HepG2 (cell line): ENCODE results near the gene PHKB. TPM values are rescaled to one million over a fixed set of nuclear protein-coding genes. Genes with fewer than 3 reads are reported as not detected.
A peak's percentile ranks its signal among the peaks of the same experiment; 100 is the strongest.

Experiments used
- BHLHE40 ChIP-seq: IDR thresholded peaks from 2 replicates; pipeline ENCODE4 v1.6.1; 2011; ENCODE audit warnings: low read length, improper control_type of control experiment
- CSRNP1 ChIP-seq: sonication (generic); formaldehyde crosslinking; IDR thresholded peaks from 2 replicates; pipeline ENCODE4 v1.8.1; 2023; ENCODE audit warnings: mild to moderate bottlenecking, missing genetic modification reagents
- GLI4 ChIP-seq: sonication (generic); formaldehyde crosslinking; IDR thresholded peaks from 2 replicates; pipeline ENCODE4 v1.5.1; 2020; ENCODE audit warnings: missing genetic modification reagents, mild to moderate bottlenecking, moderate library complexity, borderline replicate concordance
- KIAA2018 ChIP-seq: sonication (generic); formaldehyde crosslinking; IDR thresholded peaks from 2 replicates; pipeline ENCODE4 v1.5.0; 2020; ENCODE audit warnings: mild to moderate bottlenecking, missing genetic modification reagents, borderline replicate concordance
- PLSCR1 ChIP-seq: sonication (generic); formaldehyde crosslinking; IDR thresholded peaks from 2 replicates; pipeline ENCODE4 v1.5.0; 2020; ENCODE audit warnings: missing genetic modification reagents, mild to moderate bottlenecking, borderline replicate concordance
- PREB ChIP-seq: sonication (generic); formaldehyde crosslinking; IDR thresholded peaks from 2 replicates; pipeline ENCODE4 v1.4.0; 2020; ENCODE audit warnings: missing genetic modification reagents
- REPIN1 ChIP-seq: sonication (generic); formaldehyde crosslinking; IDR thresholded peaks from 2 replicates; pipeline ENCODE4 v1.8.0; 2022; ENCODE audit warnings: missing genetic modification reagents, low read depth, mild to moderate bottlenecking, borderline replicate concordance
- TERF1 ChIP-seq: sonication (generic); formaldehyde crosslinking; IDR thresholded peaks from 2 replicates; pipeline ENCODE4 v1.8.0; 2022; ENCODE audit warnings: mild to moderate bottlenecking, missing genetic modification reagents, moderate library complexity
- ZNF556 ChIP-seq: sonication (generic); formaldehyde crosslinking; IDR thresholded peaks from 2 replicates; pipeline ENCODE4 v1.4.0; 2020; ENCODE audit warnings: mild to moderate bottlenecking, missing genetic modification reagents, borderline replicate concordance
- ZNF614 ChIP-seq: IDR thresholded peaks from 2 replicates; pipeline ENCODE4 v1.6.1; 2018; ENCODE audit warnings: missing biosample characterization, missing genetic modification reagents, inconsistent platforms, borderline replicate concordance
- ZSCAN31 ChIP-seq: sonication (generic); formaldehyde crosslinking; IDR thresholded peaks from 2 replicates; pipeline ENCODE4 v1.5.0; 2020; ENCODE audit warnings: low read depth, mild to moderate bottlenecking, missing genetic modification reagents
- polyA plus RNA-seq, 8 experiments: library from polyadenylated mRNA; depleted of rRNA in 3 of 8; stranded (reverse) in 7 of 8; unstranded in 1 of 8; fragments of >200 nt; fragmentation: Illumina TruSeq in 4 of 8; extraction: Trizol in 4 of 8; gene quantifications; 2 replicates each; pipeline versions ENCODE4 v1.2.1 to v1.2.3, GENCODE V29; 2011 to 2016; ENCODE audit warnings: low read depth in 4 of 8, missing spikeins in 1 of 8, mixed read lengths in 1 of 8; ENCODE audit not compliant: insufficient read depth in 1 of 8
- total RNA-seq, 5 experiments: library from RNA; depleted of rRNA; stranded (reverse); fragments of >200 nt; fragmentation: Illumina TruSeq; extraction: Trizol; gene quantifications; 2 replicates each; pipeline ENCODE4 v1.2.3, GENCODE V29; 2016; ENCODE audit warnings: low read depth in 1 of 5
- TF ChIP-seq, protein P1 (sequence below): sonication (generic); formaldehyde crosslinking; IDR thresholded peaks from 2 replicates; pipeline ENCODE4 v1.5.1; 2020; ENCODE audit warnings: mild to moderate bottlenecking, missing genetic modification reagents

Gene PHKB
- total and polyA plus RNA-seq, 2 of the 13 experiments (the other 11 are each of a cell fraction or from before 2014, with no cell fraction given) = 66.0 to 80.8 TPM

GRCh38 chr16:47475786-47476185 is 14.7 kb downstream of the PHKB start (continued):
- TF ChIP-seq PLSCR1 = no peak
- no peak for TF ChIP-seq CSRNP1 (CRISPR knock-in tag)
- TF ChIP-seq BHLHE40 = peak; percentile 78
- TF ChIP-seq, protein P1, sequence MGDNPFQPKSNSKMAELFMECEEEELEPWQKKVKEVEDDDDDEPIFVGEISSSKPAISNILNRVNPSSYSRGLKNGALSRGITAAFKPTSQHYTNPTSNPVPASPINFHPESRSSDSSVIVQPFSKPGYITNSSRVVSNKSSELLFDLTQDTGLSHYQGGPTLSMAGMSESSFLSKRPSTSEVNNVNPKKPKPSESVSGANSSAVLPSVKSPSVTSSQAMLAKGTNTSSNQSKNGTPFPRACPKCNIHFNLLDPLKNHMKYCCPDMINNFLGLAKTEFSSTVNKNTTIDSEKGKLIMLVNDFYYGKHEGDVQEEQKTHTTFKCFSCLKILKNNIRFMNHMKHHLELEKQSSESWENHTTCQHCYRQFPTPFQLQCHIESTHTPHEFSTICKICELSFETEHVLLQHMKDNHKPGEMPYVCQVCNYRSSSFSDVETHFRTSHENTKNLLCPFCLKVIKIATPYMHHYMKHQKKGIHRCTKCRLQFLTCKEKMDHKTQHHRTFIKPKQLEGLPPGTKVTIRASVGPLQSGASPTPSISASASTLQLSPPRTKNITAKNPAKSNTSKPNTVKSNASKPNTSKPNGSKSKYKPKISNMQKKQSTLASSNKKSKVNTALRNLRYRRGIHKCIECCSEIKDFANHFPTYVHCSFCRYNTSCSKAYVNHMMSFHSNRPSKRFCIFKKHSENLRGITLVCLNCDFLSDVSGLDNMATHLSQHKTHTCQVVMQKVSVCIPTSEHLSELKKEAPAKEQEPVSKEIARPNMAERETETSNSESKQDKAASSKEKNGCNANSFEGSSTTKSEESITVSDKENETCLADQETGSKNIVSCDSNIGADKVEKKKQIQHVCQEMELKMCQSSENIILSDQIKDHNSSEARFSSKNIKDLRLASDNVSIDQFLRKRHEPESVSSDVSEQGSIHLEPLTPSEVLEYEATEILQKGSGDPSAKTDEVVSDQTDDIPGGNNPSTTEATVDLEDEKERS = no peak
- TF ChIP-seq KIAA2018 = no peak
- TF ChIP-seq PREB = no peak
- TF ChIP-seq REPIN1 (CRISPR knock-in tag) = no peak
- peak; percentile 95 for TF ChIP-seq ZNF614 (CRISPR knock-in tag)
- no peak for TF ChIP-seq TERF1 (CRISPR knock-in tag)
- no peak for TF ChIP-seq ZSCAN31
- no peak for TF ChIP-seq GLI4 (CRISPR knock-in tag)
- TF ChIP-seq ZNF556 (CRISPR knock-in tag) = no peak
